ENCODE measurements around the gene SLC17A5. TPM values are rescaled to one million over a fixed set of nuclear protein-coding genes. Genes with fewer than 3 reads are reported as not detected.

SLC17A5 gene
- total and polyA plus RNA-seq, 9 donors, result 13.5 to 24.8 (median 19.1) TPM

- Histone ChIP-seq H3K27me3 (ENCODE audit: control insufficient read depth, insufficient read depth, low read length) (no peaks in the 10 kb centered on the region), H3K27ac (ENCODE audit: low read length) (no peak overlapping the region), H3K36me3 (ENCODE audit: control insufficient read depth, insufficient read depth, low read length) (no peaks in the 10 kb centered on the region), H3K9me3 (replicated peaks; ENCODE audit: control insufficient read depth, low read depth, low read length) (no peaks in the 10 kb centered on the region), H3K4me3 (ENCODE audit: low read length) (no peak overlapping the region), H3K4me1 (ENCODE audit: control insufficient read depth, insufficient read depth, low read length) (no peaks in the 10 kb centered on the region)
- DNase-seq, result no peak
- WGBS (ENCODE audit: insufficient coverage), result no CpG with 5 or more reads among the region's 1 CpG
Measured at GRCh38 chr6:73667798-73668197, 14.0 kb upstream of the SLC17A5 start.

DNA sequence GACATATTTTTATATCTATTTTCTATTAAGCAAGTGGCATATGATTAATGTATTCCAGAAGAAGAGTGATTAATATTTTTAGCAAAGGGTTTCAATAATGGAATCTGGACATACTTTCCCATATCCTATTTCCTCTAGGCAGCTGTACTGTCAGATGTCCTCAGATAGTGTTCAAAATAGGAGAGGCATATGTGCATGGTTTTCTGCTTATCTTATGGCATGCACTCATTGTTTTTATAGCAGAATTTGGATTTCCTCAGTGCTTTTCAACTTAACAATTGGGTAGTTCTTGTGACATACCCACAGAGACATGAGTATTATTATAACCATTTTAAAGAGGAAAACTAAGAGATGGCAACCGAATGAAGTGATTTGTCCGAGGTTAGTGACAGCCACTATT lies 12.6 kb upstream of the SLC17A5 start:
- Histone ChIP-seq H3K4me3 (ENCODE audit: low read length) (no peak overlapping the region), H3K27me3 (ENCODE audit: control insufficient read depth, insufficient read depth, low read length) (no peaks in the 10 kb centered on the region), H3K4me1 (ENCODE audit: control insufficient read depth, insufficient read depth, low read length) (no peaks in the 10 kb centered on the region), H3K36me3 (ENCODE audit: control insufficient read depth, insufficient read depth, low read length) (no peaks in the 10 kb centered on the region), H3K27ac (ENCODE audit: low read length) (peak overlapping the region; percentile 48), H3K9me3 (replicated peaks; ENCODE audit: control insufficient read depth, low read depth, low read length) (no peaks in the 10 kb centered on the region)
- WGBS (ENCODE audit: insufficient coverage), result no CpG with 5 or more reads among the region's 2 CpGs
- no peak for DNase-seq

- Histone ChIP-seq H3K4me3 (ENCODE audit: low read length) (peak overlapping the region; percentile 3), H3K36me3 (ENCODE audit: control insufficient read depth, insufficient read depth, low read length) (no peaks in the 10 kb centered on the region), H3K9me3 (replicated peaks; ENCODE audit: control insufficient read depth, low read depth, low read length) (no peaks in the 10 kb centered on the region), H3K4me1 (ENCODE audit: control insufficient read depth, insufficient read depth, low read length) (no peaks in the 10 kb centered on the region), H3K27me3 (ENCODE audit: control insufficient read depth, insufficient read depth, low read length) (no peaks in the 10 kb centered on the region), H3K27ac (ENCODE audit: low read length) (peak overlapping the region; percentile 48)
- no peak for DNase-seq
- 86% methylated on average over 1 of the region's 3 CpGs for WGBS (ENCODE audit: insufficient coverage)
Measured at GRCh38 chr6:73665686-73666319, 12.0 kb upstream of the SLC17A5 start.

GRCh38 chr6:73664701-73665100 lies 10.9 kb upstream of the SLC17A5 start:
- no peak for DNase-seq
- H3K27me3 ChIP-seq (ENCODE audit: control insufficient read depth, insufficient read depth, low read length), result no peaks in the 10 kb centered on the region
- H3K4me3 ChIP-seq (ENCODE audit: low read length), result no peak overlapping the region
- no peaks in the 10 kb centered on the region for H3K36me3 ChIP-seq (ENCODE audit: control insufficient read depth, insufficient read depth, low read length)
- no peaks in the 10 kb centered on the region for H3K9me3 ChIP-seq (replicated peaks; ENCODE audit: control insufficient read depth, low read depth, low read length)
- no peak overlapping the region for H3K27ac ChIP-seq (ENCODE audit: low read length)
- no peaks in the 10 kb centered on the region for H3K4me1 ChIP-seq (ENCODE audit: control insufficient read depth, insufficient read depth, low read length)
- no CpG with 5 or more reads among the region's 2 CpGs for WGBS (ENCODE audit: insufficient coverage)

- Histone ChIP-seq H3K36me3 (ENCODE audit: control insufficient read depth, insufficient read depth, low read length) (no peaks in the 10 kb centered on the region), H3K4me3 (ENCODE audit: low read length) (no peak overlapping the region), H3K9me3 (replicated peaks; ENCODE audit: control insufficient read depth, low read depth, low read length) (no peaks in the 10 kb centered on the region), H3K27ac (ENCODE audit: low read length) (no peak overlapping the region), H3K27me3 (ENCODE audit: control insufficient read depth, insufficient read depth, low read length) (no peaks in the 10 kb centered on the region), H3K4me1 (ENCODE audit: control insufficient read depth, insufficient read depth, low read length) (no peaks in the 10 kb centered on the region)
- DNase-seq, result no peak
- 90% methylated on average over 1 of the region's 3 CpGs for WGBS (ENCODE audit: insufficient coverage)
Measured at GRCh38 chr6:73657201-73657600, 3.4 kb upstream of the SLC17A5 start.

- no CpG with 5 or more reads among the region's 2 CpGs for WGBS (ENCODE audit: insufficient coverage)
- Histone ChIP-seq H3K27me3 (ENCODE audit: control insufficient read depth, insufficient read depth, low read length) (no peaks in the 10 kb centered on the region), H3K9me3 (replicated peaks; ENCODE audit: control insufficient read depth, low read depth, low read length) (no peaks in the 10 kb centered on the region), H3K36me3 (ENCODE audit: control insufficient read depth, insufficient read depth, low read length) (no peaks in the 10 kb centered on the region), H3K4me3 (ENCODE audit: low read length) (no peak overlapping the region), H3K4me1 (ENCODE audit: control insufficient read depth, insufficient read depth, low read length) (no peaks in the 10 kb centered on the region), H3K27ac (ENCODE audit: low read length) (no peak overlapping the region)
- no peak for DNase-seq
Measured at GRCh38 chr6:73656531-73657145, 2.8 kb upstream of the SLC17A5 start.

- H3K27ac ChIP-seq (ENCODE audit: low read length), result no peak overlapping the region
- no peaks in the 10 kb centered on the region for H3K4me1 ChIP-seq (ENCODE audit: control insufficient read depth, insufficient read depth, low read length)
- no peaks in the 10 kb centered on the region for H3K9me3 ChIP-seq (replicated peaks; ENCODE audit: control insufficient read depth, low read depth, low read length)
- no peak overlapping the region for H3K4me3 ChIP-seq (ENCODE audit: low read length)
- whole genome bisulfite sequencing (ENCODE audit: insufficient coverage), result 100% methylated on average over 1 of the region's 2 CpGs
- DNase-seq, result no peak
- no peaks in the 10 kb centered on the region for H3K36me3 ChIP-seq (ENCODE audit: control insufficient read depth, insufficient read depth, low read length)
- no peaks in the 10 kb centered on the region for H3K27me3 ChIP-seq (ENCODE audit: control insufficient read depth, insufficient read depth, low read length)
Measured at GRCh38 chr6:73655341-73655917, 1.6 kb upstream of the SLC17A5 start.

DNA sequence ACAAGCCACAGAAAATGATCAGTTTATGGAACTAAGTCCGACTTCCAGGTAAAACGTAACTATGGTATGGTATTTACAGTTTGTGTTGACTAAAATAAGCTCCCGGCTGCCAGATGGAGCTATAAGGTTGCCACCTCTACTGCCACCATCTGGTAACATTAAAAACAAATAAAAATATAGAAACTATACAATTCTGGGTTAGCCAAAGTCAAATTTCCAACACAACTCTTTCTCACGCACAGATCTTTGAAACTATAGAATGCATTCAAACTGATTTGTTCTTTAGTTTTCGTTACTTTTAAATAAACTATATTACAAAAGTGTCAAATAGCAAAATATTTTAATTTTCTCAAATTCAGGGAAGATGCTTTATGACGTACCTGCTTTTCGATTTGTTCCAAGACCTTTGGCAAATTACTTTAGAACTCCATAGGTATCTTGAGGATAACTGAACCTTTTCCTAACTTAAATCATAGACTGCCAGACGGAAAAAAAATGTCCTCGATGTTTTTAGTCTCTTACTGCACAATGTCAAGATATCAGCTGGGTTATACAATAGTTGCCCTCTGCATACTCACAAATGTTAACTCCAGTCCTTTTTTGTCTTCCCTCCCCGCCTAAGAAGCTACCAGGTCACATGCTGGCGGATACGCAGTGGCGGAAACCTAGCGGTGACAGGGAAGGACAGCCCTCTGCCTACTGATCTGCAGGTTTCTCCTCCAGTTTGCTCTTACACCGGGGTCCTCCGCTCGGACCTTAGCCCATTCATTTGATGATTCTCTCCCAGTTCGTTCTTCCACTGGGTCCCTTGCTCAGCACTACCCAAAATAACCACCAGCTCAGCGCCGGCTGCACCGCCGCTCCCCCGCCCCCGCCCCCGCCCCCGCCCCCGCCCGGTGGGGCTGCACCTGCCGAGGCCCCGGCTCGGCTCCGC lies 888 bp downstream of the SLC17A5 start:
- WGBS (ENCODE audit: insufficient coverage), result 1% methylated on average over 22 of the region's 32 CpGs
- DNase-seq, result peak; percentile 83
- Histone ChIP-seq H3K36me3 (ENCODE audit: control insufficient read depth, insufficient read depth, low read length) (peaks cover 2% of the 10 kb centered on the region), H3K27ac (ENCODE audit: low read length) (peak overlapping the region; percentile 95), H3K4me3 (ENCODE audit: low read length) (peak overlapping the region; percentile 84), H3K9me3 (replicated peaks; ENCODE audit: control insufficient read depth, low read depth, low read length) (no peaks in the 10 kb centered on the region), H3K27me3 (ENCODE audit: control insufficient read depth, insufficient read depth, low read length) (no peaks in the 10 kb centered on the region), H3K4me1 (ENCODE audit: control insufficient read depth, insufficient read depth, low read length) (no peaks in the 10 kb centered on the region)

GRCh38 chr6:73649783-73650182 lies 4.0 kb downstream of the SLC17A5 start:
- DNase-seq, result no peak
- H3K27me3 ChIP-seq (ENCODE audit: control insufficient read depth, insufficient read depth, low read length), result no peaks in the 10 kb centered on the region
- H3K9me3 ChIP-seq (replicated peaks; ENCODE audit: control insufficient read depth, low read depth, low read length), result no peaks in the 10 kb centered on the region
- no peak overlapping the region for H3K4me3 ChIP-seq (ENCODE audit: low read length)
- H3K36me3 ChIP-seq (ENCODE audit: control insufficient read depth, insufficient read depth, low read length), result peaks cover 2% of the 10 kb centered on the region
- H3K27ac ChIP-seq (ENCODE audit: low read length), result no peak overlapping the region
- 33% methylated on average over 2 of the region's 4 CpGs for WGBS (ENCODE audit: insufficient coverage)
- no peaks in the 10 kb centered on the region for H3K4me1 ChIP-seq (ENCODE audit: control insufficient read depth, insufficient read depth, low read length)

GRCh38 chr6:73648166-73648565 lies 5.6 kb downstream of the SLC17A5 start:
- Histone ChIP-seq H3K9me3 (replicated peaks; ENCODE audit: control insufficient read depth, low read depth, low read length) (no peaks in the 10 kb centered on the region), H3K4me1 (ENCODE audit: control insufficient read depth, insufficient read depth, low read length) (no peaks in the 10 kb centered on the region), H3K27ac (ENCODE audit: low read length) (no peak overlapping the region), H3K36me3 (ENCODE audit: control insufficient read depth, insufficient read depth, low read length) (peaks cover 2% of the 10 kb centered on the region), H3K4me3 (ENCODE audit: low read length) (no peak overlapping the region), H3K27me3 (ENCODE audit: control insufficient read depth, insufficient read depth, low read length) (no peaks in the 10 kb centered on the region)
- DNase-seq, result no peak

Data from muscle of leg (tissue), 11 donors.